NOMO-1 treated with dmso at 0.1 percent for 144 hours (cell line): ENCODE results near the gene CDK5RAP2.
"Not testable (repeated sequence)": the region's sequence is repeated elsewhere in the genome, so short reads cannot be mapped to it uniquely, and the experiment has no call there.

Experiments
- DNase-seq: peaks from one replicate; lab custom pipeline; 2025; ENCODE audit not compliant: unreplicated experiment; lab: John Stamatoyannopoulos, UW

The CDK5RAP2 gene

DNA sequence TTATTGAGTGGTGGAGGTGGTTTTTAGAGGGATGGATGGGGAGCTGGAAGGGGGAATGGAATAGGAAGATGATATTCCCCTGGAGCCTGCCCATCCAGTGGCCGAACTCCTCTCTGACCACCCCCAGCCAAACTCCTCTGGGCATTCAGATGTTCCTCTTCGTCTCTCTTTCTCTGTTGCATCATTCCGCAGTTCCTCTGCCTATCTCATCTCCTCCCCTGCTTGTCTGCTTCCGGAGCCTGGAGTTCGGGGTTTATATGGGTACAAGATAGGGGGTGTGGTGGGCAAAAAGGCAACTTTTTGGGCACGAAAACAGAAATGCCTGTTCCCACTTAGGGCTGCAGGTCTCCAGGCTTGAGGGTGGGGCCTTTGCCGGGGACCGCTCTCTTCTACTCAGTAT lies 12.2 kb upstream of the CDK5RAP2 start:
- DNase-seq = peak; percentile 24

- DNase-seq = no peak
Measured at GRCh38 chr9:120587328-120587727, 7.4 kb upstream of the CDK5RAP2 start.

DNA sequence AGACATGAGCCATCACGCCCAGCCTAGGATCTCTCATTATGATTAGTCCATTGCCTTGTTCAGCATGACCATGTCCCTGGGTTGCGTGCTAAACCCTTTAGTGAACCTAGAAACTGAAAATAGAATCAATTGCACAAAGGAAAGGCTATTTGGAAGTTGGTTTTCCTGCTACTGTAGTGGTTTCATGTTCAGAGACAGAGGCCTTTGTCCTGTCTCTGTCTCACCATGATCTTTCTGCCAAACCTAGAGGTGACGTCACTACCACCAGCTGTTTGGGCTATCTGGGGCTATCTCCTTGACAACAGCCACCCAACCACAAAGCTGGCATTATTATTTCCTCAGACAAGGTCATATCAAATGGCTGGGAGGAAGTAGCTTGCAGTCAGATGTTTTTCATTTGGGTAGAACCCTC lies 4.0 kb upstream of the CDK5RAP2 start:
- DNase-seq = peak; percentile 76

- no peak for DNase-seq
Measured at GRCh38 chr9:120579139-120580050, 572 bp downstream of the CDK5RAP2 start.

DNA sequence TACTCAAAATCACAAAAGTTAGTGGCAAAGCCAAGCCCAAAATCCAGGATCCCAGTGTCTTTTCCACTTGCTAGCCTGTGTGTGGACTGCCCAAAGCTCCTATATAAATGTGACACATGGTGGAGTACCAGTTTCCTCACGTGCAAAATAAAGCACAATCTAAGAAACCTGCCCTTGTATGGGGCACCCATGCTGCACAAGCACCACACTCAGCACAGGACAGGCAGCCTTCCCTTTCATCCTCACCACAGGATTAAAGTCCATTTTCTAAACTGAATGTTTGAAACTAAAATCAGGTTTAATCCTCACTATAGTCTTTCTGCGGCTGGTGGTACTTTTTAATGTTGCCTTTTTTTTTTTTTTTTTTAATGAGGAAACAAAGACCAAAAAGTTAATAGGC lies 5.5 kb downstream of the CDK5RAP2 start:
- DNase-seq = no peak

DNA sequence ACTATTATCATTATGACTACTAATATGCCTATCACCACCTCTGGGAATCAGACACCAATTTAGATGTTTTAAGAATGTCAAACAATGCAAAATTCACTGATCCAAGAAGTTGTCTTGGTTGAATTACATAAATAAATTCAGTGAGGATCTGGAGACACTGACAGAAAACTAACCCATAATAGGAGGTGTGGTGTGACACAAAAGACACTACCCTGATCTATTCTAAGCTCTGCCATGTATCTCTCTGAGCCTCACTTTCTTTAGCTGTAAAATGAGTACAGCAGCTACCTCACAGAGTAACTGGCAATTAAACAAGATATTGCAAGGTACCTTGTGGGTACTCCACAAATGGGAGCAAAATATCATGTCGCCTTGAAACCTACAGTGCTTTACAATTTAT lies 7.5 kb downstream of the CDK5RAP2 start:
- DNase-seq = no peak

DNA sequence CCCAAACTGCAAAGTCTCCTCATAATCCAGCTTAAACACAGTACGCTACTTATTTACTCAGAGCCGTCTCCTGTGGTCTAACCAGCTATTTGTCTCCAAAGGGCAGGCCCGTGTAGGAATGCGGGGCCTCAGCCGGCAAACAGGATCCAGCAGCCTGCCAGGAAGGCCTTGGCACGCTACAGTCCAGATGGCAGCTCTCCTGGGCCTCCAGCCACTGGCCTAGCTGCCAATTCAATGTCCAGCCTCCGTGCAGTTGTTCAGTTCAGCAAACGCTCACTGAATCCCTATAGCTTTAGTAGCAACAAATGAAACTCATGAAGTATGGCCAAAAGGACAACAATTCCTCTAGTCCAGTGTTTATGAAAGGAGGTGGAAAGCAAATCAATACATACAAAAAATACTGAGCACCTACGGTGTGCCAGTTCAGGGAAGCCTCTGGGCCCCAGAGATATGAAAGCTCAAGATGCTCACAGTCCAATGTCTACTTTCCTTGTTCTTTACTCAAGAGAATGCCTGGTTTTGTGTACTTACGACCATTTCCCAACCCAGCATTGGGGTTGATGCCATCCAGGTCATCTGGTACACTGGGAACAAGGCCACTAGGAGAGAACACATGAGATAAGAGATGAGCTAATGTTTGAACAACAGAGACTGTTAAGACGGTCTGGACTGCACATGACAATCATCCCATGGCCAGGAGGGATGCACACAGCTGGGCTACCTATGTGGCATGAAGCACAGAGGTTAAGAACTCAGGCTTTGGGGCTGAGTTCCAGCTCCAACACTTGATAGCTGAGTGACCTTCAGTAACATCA lies 8.3 kb downstream of the CDK5RAP2 start:
- no peak for DNase-seq

GRCh38 chr9:120570296-120570695 lies 9.7 kb downstream of the CDK5RAP2 start:
- DNase-seq = no peak

DNA sequence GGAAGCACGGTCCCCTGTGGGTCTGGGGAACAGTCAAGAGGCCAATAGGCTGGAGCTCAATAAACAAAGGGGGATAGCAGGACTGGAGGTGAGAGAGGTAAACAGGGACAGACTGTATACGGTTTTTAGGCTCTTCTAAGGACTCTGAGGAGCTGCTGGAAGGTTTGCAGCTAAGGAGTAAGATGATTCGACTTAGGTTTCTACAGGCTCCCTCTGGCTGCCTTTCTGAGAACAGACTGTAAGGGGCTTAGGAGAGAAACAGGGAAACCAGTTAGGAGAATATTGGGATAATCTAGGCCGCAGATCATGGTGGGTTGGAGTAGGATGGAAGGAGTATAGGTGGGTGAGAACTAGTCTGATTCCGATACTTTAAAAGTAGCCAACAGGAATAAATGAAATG lies 10.4 kb downstream of the CDK5RAP2 start:
- no peak for DNase-seq

- no peak for DNase-seq
Measured at GRCh38 chr9:120568816-120569215, 11.2 kb downstream of the CDK5RAP2 start.

DNA sequence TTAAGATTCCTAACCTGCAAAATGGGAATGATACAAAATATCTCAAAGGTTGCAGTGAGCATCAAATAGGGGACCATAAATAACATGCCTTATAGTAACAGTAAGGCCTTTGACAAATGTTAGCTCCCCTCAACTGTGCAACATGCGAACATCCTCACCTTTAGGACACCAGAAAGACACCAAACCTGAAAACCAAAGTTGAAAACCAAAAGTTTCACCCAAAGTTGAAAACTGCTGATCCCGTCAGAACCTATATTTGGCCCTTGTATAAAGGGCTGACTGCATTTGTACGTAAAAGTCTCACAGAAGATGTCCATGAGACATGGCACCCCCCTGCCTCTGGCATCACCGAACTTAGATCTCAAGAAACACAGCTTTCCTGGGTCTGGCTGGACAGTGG lies 12.1 kb downstream of the CDK5RAP2 start:
- DNase-seq = no peak

DNA sequence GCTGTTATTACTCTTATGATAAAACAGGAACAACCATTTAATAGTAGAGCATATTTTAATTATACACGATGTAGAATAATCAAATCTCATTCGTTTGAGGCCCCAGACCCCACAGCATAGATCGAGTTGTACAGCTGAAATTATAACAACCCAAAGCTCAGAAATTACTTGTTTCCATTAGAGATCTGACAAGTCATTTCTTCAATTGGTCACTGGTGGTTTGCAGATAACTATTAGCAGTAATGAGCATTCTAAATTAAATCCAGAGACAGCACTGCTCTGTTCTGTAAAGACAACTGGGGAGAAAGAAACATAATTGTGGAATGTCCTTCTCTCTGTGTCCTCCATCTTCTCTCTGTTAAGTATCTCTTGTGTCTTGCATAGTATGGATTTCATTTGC lies 12.9 kb downstream of the CDK5RAP2 start:
- no peak for DNase-seq

DNA sequence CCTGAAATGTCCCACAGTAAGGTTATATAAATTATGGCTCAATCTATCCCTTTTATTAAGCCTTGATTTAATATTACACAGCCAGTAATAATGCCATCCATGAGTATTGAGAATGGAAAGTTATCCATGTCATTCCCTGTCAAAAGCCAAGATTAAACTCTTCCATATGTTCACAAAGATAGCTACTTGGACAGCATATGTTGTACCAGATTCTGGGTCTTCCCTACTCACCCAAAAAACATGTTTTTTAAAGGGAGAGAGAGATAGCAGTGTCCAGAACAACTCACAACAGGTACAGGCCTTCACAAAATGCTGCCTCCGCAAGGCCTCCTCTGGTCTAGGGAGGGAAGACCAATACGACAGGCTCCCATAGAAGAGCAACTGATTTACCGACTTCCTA lies 15.4 kb downstream of the CDK5RAP2 start:
- DNase-seq = no peak

- DNase-seq = no peak
Measured at GRCh38 chr9:120562861-120563443, 17.0 kb downstream of the CDK5RAP2 start.

- DNase-seq = no peak
Measured at GRCh38 chr9:120561709-120562108, 18.3 kb downstream of the CDK5RAP2 start.

DNA sequence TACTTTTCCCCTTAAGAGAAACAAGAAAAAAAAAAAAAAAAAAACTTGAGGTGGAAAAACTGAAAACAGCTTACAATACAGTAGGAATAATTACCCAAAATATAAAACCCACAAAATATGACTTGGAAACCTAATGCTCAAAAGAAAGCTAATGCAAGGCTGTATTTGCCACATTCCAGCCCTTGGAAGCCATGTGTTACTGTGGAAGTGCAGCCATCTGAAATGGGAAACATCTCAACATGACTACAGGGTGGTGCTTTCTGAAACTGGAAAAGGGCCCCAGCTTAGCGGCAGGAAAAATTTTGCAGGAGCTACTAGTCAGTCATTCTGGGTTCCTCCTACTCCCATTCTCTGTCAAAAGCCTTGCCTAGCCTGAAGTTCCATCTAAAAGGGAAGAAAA lies 20.4 kb downstream of the CDK5RAP2 start:
- no peak for DNase-seq

- no peak for DNase-seq
Measured at GRCh38 chr9:120558454-120558853, 21.5 kb downstream of the CDK5RAP2 start.

DNA sequence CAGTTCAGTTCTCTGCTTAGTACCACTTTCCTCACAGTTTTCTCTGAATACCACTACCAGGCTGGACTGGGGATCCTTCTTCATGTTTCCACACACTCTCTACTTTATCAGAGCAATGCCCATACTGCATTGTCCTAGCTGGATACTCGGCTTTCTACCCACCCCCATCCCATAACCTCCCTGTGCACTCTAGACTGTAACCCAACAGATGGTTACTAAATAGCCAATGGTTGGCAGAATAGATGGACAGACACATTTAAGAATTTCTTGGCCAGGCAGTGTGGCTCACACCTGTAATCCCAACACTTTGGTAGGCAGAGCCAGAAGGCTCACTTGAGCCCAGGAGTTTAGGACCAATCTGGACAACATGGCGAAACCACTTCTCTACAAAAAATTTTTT lies 22.8 kb downstream of the CDK5RAP2 start:
- no peak for DNase-seq

DNA sequence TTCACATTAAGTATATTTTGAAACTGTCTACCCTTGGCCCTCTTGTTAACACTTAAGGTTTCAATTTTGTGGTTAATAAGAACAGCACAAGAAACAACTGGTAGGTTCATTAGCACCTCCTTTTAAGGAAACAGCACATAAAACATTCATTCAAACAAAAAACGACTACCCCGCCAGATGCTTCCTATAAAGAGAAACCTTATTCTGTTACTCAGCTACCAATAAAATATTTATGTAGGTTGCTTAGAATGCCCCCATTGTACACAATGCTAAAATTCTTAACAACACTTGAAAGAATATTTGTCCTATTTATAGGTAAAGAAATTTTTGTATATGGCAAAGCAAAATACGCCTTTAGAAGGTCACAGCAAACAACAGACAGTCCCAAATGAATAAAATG lies 23.2 kb downstream of the CDK5RAP2 start:
- no peak for DNase-seq

DNA sequence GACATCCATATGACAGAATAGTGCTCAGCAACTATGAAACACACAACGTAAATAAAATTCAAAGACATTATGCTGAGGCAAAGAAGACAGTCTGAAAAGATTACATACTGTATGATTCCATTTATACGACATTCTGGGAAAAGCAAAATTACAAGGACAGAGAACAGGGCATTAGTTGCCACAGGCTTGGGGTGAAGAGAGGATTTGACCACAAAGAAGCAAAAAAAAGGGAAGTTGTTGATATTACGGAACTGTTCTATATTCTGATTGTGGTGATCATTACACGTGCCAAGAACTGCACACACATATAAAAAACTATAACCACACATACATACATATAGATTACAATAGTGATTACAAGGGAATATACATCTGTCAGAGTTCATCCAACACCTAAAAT lies 24.1 kb downstream of the CDK5RAP2 start:
- peak; percentile 85 for DNase-seq

- not testable (repeated sequence) for DNase-seq
Measured at GRCh38 chr9:120552210-120552704, 27.7 kb downstream of the CDK5RAP2 start.
